ENCODE results near the gene TANGO6.

GRCh38 chr16:69110406-69110805 lies 267.1 kb downstream of the TANGO6 start:
- no peak for TF ChIP-seq CTCF (IDR thresholded peaks at IDR 0.05; ENCODE audit: low read depth, low read length, poor library complexity, severe bottlenecking)
- no peak for TF ChIP-seq EZH2phosphoT487 (IDR thresholded peaks at IDR 0.05; ENCODE audit: borderline replicate concordance, low read length)

All from DOHH2 (cell line).